ENCODE data around the gene LLGL1.

Gene LLGL1

DNA sequence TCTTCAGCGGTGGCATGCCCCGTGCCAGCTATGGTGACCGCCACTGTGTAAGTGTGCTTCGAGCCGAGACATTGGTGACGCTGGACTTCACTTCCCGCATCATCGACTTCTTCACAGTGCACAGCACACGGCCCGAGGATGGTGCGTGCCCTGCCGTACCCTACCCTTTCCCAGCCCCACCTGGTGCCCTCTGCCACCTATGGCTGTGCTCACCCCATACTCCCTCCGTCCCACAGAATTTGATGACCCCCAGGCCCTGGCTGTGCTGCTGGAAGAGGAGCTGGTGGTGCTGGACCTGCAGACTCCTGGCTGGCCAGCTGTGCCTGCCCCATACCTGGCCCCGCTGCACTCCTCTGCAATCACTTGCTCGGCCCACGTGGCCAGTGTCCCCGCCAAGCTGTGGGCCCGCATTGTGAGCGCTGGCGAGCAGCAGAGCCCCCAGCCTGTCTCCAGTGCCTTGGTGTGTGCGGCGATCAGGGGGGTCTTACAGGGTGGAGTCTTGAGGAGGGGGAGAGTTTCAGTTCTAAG lies 9.5 kb downstream of the LLGL1 start:
- TF ChIP-seq, protein P1, sequence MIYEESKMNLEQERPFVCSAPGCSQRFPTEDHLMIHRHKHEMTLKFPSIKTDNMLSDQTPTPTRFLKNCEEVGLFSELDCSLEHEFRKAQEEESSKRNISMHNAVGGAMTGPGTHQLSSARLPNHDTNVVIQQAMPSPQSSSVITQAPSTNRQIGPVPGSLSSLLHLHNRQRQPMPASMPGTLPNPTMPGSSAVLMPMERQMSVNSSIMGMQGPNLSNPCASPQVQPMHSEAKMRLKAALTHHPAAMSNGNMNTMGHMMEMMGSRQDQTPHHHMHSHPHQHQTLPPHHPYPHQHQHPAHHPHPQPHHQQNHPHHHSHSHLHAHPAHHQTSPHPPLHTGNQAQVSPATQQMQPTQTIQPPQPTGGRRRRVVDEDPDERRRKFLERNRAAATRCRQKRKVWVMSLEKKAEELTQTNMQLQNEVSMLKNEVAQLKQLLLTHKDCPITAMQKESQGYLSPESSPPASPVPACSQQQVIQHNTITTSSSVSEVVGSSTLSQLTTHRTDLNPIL (CRISPR knock-in tag; IDR thresholded peaks at IDR 0.05; ENCODE audit: low read depth) = no peak
- TF ChIP-seq TCF4 (CRISPR knock-in tag; IDR thresholded peaks at IDR 0.05; ENCODE audit: borderline replicate concordance) = no peak
- ATAC-seq = no peak

DNA sequence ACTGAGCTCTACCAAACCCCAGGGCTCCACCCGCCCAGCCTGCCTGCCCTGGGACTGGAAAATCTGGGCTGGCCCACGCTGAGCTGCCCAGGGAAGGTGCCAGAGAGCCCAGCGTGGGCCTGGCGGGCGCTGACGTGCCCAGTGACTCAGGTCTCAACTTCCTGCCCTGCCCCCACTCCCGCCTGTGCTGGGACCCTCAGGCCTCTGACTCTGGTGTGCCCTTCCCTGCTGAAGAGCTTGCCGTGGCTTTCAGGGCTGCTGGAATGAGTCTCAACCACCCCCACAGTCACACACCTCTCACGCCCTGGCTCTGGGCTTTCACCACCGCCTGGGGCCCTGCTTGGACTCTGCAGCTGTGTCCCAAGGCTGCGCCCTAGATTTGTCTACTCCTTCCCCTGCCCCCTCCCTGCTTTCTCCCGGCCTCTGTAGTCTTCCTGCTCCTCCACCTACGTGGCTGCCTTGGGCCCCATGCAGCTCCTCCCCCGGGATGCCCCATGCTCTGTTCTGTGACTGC lies 10.4 kb downstream of the LLGL1 start:
- TF ChIP-seq, protein P2, sequence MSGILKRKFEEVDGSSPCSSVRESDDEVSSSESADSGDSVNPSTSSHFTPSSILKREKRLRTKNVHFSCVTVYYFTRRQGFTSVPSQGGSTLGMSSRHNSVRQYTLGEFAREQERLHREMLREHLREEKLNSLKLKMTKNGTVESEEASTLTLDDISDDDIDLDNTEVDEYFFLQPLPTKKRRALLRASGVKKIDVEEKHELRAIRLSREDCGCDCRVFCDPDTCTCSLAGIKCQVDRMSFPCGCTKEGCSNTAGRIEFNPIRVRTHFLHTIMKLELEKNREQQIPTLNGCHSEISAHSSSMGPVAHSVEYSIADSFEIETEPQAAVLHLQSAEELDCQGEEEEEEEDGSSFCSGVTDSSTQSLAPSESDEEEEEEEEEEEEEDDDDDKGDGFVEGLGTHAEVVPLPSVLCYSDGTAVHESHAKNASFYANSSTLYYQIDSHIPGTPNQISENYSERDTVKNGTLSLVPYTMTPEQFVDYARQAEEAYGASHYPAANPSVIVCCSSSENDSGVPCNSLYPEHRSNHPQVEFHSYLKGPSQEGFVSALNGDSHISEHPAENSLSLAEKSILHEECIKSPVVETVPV (CRISPR knock-in tag; IDR thresholded peaks at IDR 0.05) = no peak
- TF ChIP-seq ZNF70 (CRISPR knock-in tag; IDR thresholded peaks at IDR 0.05) (no peak), GLIS3 (CRISPR knock-in tag; IDR thresholded peaks at IDR 0.05) (no peak), ZNF565 (CRISPR knock-in tag; conservative IDR thresholded peaks at IDR 0.05; ENCODE audit: low read depth) (no peak)
- TF ChIP-seq, protein P3, sequence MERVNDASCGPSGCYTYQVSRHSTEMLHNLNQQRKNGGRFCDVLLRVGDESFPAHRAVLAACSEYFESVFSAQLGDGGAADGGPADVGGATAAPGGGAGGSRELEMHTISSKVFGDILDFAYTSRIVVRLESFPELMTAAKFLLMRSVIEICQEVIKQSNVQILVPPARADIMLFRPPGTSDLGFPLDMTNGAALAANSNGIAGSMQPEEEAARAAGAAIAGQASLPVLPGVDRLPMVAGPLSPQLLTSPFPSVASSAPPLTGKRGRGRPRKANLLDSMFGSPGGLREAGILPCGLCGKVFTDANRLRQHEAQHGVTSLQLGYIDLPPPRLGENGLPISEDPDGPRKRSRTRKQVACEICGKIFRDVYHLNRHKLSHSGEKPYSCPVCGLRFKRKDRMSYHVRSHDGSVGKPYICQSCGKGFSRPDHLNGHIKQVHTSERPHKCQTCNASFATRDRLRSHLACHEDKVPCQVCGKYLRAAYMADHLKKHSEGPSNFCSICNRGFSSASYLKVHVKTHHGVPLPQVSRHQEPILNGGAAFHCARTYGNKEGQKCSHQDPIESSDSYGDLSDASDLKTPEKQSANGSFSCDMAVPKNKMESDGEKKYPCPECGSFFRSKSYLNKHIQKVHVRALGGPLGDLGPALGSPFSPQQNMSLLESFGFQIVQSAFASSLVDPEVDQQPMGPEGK (CRISPR knock-in tag; IDR thresholded peaks at IDR 0.05; ENCODE audit: borderline replicate concordance) = no peak
- TF ChIP-seq, protein P4, sequence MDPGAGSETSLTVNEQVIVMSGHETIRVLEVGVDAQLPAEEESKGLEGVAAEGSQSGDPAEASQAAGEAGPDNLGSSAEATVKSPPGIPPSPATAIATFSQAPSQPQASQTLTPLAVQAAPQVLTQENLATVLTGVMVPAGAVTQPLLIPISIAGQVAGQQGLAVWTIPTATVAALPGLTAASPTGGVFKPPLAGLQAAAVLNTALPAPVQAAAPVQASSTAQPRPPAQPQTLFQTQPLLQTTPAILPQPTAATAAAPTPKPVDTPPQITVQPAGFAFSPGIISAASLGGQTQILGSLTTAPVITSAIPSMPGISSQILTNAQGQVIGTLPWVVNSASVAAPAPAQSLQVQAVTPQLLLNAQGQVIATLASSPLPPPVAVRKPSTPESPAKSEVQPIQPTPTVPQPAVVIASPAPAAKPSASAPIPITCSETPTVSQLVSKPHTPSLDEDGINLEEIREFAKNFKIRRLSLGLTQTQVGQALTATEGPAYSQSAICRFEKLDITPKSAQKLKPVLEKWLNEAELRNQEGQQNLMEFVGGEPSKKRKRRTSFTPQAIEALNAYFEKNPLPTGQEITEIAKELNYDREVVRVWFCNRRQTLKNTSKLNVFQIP (CRISPR knock-in tag; IDR thresholded peaks at IDR 0.05; ENCODE audit: borderline replicate concordance, low read depth) = no peak
- TF ChIP-seq, protein P5, sequence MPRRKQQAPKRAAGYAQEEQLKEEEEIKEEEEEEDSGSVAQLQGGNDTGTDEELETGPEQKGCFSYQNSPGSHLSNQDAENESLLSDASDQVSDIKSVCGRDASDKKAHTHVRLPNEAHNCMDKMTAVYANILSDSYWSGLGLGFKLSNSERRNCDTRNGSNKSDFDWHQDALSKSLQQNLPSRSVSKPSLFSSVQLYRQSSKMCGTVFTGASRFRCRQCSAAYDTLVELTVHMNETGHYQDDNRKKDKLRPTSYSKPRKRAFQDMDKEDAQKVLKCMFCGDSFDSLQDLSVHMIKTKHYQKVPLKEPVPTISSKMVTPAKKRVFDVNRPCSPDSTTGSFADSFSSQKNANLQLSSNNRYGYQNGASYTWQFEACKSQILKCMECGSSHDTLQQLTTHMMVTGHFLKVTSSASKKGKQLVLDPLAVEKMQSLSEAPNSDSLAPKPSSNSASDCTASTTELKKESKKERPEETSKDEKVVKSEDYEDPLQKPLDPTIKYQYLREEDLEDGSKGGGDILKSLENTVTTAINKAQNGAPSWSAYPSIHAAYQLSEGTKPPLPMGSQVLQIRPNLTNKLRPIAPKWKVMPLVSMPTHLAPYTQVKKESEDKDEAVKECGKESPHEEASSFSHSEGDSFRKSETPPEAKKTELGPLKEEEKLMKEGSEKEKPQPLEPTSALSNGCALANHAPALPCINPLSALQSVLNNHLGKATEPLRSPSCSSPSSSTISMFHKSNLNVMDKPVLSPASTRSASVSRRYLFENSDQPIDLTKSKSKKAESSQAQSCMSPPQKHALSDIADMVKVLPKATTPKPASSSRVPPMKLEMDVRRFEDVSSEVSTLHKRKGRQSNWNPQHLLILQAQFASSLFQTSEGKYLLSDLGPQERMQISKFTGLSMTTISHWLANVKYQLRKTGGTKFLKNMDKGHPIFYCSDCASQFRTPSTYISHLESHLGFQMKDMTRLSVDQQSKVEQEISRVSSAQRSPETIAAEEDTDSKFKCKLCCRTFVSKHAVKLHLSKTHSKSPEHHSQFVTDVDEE (CRISPR knock-in tag; IDR thresholded peaks at IDR 0.05) = no peak
- ATAC-seq = peak; percentile 82

DNA sequence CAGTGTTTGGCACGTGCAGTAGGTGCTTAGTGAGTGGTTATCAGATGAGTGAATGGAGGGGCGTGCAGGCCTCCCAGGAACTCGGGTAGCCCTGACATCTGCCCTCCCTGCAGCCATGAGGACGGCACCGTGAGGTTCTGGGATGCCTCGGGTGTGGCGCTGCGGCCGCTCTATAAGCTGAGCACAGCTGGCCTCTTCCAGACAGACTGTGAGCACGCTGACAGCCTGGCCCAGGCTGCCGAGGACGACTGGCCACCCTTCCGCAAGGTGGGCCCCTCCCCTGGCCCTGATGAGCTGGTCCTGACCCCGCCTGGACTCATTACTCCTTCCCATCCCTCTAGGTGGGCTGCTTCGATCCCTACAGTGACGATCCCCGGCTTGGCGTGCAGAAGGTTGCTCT lies 11.1 kb downstream of the LLGL1 start:
- TF ChIP-seq ESRRG (CRISPR knock-in tag; IDR thresholded peaks at IDR 0.05) (no peak), ZFP30 (CRISPR knock-in tag; IDR thresholded peaks at IDR 0.05) (no peak), ISL1 (CRISPR knock-in tag; IDR thresholded peaks at IDR 0.05) (no peak), TOX (CRISPR knock-in tag; IDR thresholded peaks at IDR 0.05; ENCODE audit: borderline replicate concordance) (no peak), OSR1 (CRISPR knock-in tag; IDR thresholded peaks at IDR 0.05) (no peak), ZNF70 (CRISPR knock-in tag; IDR thresholded peaks at IDR 0.05) (no peak), ZNF8 (CRISPR knock-in tag; IDR thresholded peaks at IDR 0.05) (no peak), TCF4 (CRISPR knock-in tag; IDR thresholded peaks at IDR 0.05; ENCODE audit: borderline replicate concordance) (no peak), ZC3H10 (CRISPR knock-in tag; IDR thresholded peaks at IDR 0.05) (no peak), ZNF565 (CRISPR knock-in tag; conservative IDR thresholded peaks at IDR 0.05; ENCODE audit: low read depth) (no peak), ZFP3 (CRISPR knock-in tag; IDR thresholded peaks at IDR 0.05) (no peak), SNAI2 (CRISPR knock-in tag; IDR thresholded peaks at IDR 0.05) (no peak), ARNTL (CRISPR knock-in tag; IDR thresholded peaks at IDR 0.05; ENCODE audit: borderline replicate concordance, low read depth) (no peak), CSDC2 (CRISPR knock-in tag; IDR thresholded peaks at IDR 0.05) (no peak)
- TF ChIP-seq, protein P5 (CRISPR knock-in tag; IDR thresholded peaks at IDR 0.05) = no peak
- TF ChIP-seq, protein P2 (CRISPR knock-in tag; IDR thresholded peaks at IDR 0.05) = no peak
- TF ChIP-seq, protein P3 (CRISPR knock-in tag; IDR thresholded peaks at IDR 0.05; ENCODE audit: borderline replicate concordance) = no peak
- no peak for ATAC-seq
